Stimulated activated CD8-positive, alpha-beta memory T cell treated with anti-CD3 and anti-CD28 coated beads, Interleukin-4, amount 100 ng/mL, for 1 hour (primary cell): Measurements from ENCODE around the gene RCBTB1.

Experiments
- DNase-seq, 2 donors: peaks; one replicate each; pipeline ENCODE4 v3.0.0-alpha.2; 2020; ENCODE audit warnings: low read depth in 2 of 2, low spot score in 1 of 2

The RCBTB1 gene

GRCh38 chr13:49524740-49525501 lies 60.4 kb downstream of the RCBTB1 start:
- no peak for DNase-seq

DNA sequence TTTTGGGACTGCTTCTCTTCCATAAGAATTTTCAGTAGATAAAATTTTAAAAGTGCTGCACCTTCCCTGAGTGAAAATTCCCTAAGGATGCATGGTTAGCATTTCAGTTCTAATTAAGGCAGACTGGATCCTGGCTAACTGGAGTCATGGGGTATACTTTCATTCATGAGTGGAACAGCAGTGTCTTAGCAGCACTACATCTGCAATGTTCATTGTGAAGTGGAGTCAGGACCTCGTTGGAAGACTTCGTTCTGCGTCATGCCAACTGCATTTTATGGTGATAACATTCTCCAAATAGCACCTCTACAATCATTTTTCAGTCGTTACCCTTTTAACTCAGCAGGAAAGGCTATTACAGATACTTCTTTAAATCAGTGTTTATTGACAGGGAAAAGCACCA lies 64.1 kb downstream of the RCBTB1 start:
- DNase-seq, result no peak

DNA sequence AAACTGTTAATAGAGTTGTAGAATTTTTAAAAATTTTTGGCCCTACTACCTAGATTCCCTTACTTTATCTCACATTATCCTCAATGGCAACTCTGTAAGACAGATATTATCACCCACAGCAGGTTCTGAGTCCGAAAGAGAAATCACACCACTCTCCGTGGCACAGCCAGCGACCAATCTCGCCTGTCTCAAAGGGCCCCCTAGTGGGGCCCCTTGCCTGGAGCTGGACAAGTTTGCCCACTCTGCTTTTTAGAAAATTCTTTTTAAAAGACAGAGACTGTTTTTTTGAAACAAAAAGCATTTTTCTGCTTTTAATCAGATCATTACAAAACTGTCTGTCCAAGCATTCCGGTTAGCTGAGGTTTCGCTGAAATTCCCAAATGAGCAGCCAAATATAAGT lies 67.9 kb downstream of the RCBTB1 start:
- DNase-seq, result no peak

DNA sequence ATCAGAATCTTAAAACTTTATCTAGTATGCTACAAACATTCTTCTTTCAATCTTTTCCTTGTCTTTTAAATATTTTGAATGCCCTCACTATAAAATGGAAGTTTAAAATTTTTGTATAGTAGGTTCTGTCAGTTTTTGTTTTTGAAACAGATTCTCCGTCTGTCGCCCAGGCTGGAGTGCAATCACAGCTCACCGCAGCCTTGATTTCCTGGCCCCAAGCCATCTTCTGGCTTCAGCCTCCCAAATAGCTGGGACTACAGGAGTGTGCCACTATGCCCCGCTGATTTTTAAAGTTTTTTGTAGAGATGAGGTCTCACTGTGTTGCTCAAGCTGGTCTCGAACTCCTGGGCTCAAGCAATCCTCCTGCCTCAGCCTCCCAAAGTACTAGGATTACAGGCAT lies 68.9 kb downstream of the RCBTB1 start:
- no peak for DNase-seq

DNA sequence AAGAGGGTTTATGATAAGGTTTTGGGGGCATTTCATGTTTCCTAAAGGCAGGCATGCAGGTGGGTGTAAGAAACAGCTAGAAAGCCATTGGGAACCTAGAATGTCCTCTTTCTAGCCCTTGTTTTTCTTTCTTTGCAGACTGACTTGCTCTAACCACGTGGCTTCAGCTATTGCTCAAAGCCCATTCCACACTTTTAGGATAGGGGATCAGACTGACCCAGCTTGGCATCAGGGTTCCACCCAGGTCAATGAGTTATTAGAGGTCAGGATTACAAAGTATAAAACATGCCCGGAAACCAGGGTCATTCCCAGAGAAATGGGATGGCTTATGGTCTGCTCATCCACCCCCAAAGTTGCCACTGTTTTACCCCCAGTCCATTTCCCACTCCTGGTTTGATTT lies 72.8 kb downstream of the RCBTB1 start:
- no peak for DNase-seq

DNA sequence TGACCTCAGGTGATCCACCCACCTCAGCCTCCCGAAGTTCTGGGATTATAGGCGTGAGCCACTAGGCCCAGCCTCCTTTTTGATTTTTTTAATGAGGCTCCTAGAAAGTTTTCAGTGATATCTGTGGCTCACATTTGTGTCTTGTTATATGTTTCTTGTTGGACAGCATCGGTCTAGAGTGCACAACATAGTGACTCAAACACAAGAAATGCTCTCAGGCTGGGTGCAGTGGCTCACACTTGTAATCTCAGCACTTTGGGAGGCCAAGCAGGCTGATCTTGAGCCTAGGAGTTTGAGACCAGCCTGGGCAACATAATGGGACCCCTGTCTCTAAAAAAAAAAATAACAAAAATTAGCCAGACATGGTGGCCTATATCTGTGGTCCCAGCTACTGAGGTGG lies 81.4 kb downstream of the RCBTB1 start:
- DNase-seq, result no peak

- no peak for DNase-seq
Observed at GRCh38 chr13:49502954-49503353, 82.4 kb downstream of the RCBTB1 start.

- DNase-seq, result no peak
Observed at GRCh38 chr13:49499889-49500660, 85.3 kb downstream of the RCBTB1 start.

DNA sequence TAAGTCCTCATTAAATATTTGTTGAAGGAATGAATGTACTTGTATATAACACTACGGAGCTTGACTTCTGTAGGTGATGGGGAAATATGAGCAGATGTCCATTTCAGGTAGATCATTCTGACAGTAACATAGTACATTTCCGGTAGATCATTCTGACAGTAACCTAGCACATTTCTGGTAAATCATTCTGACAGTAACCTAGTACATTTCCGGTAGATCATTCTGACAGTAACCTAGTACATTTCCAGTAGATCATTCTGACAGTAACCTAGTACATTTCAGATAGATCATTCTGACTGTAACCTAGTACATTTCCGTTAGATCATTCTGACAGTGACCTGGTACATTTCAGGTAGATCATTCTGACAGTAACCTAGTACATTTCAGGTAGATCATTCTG lies 87.2 kb downstream of the RCBTB1 start:
- DNase-seq, result no peak

GRCh38 chr13:49497272-49497671 lies 88.1 kb downstream of the RCBTB1 start:
- no peak for DNase-seq

DNA sequence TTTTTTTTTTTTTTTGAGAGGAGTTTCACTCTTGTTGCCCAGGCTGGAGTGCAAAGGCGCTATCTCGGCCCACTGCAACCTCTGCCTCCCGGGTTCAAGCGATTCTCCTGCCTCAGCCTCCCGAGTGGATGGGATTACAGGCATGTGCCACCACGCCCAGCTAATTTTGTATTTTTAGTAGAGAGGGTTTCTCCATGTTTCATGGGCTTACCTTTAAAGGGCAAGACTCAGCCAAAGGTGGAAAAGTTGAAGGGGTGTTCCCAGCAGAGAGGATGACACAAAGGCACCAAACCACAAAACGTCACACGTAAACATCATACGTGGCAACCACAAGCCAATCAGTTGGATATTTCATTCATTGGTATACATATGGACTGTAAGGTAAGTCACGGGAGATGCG lies 88.5 kb downstream of the RCBTB1 start:
- peak in 1 of 2 donors; percentile 21 for DNase-seq

GRCh38 chr13:49495783-49496762 lies 89.3 kb downstream of the RCBTB1 start, which contains the start of gene PHF11:
TSS of gene PHF11 (plus strand) at chr13:49495953. CDS start at chr13:49496002, 49 bp downstream.
- peak; percentile 60 to 79 for DNase-seq

- no peak for DNase-seq
Observed at GRCh38 chr13:49494645-49495044, 90.7 kb downstream of the RCBTB1 start.

GRCh38 chr13:49488563-49488962 lies 96.8 kb downstream of the RCBTB1 start:
- DNase-seq, result no peak
